ENCODE results near the gene AMDHD2. TPM values are rescaled to one million over a fixed set of nuclear protein-coding genes. Genes with fewer than 3 reads are reported as not detected.
"Not testable (repeated sequence)": the region's sequence is repeated elsewhere in the genome, so short reads cannot be mapped to it uniquely, and the experiment has no call there.

The AMDHD2 gene
- total RNA-seq, 2 experiments from 2014 or later = 52.5 to 54.2 TPM

DNA sequence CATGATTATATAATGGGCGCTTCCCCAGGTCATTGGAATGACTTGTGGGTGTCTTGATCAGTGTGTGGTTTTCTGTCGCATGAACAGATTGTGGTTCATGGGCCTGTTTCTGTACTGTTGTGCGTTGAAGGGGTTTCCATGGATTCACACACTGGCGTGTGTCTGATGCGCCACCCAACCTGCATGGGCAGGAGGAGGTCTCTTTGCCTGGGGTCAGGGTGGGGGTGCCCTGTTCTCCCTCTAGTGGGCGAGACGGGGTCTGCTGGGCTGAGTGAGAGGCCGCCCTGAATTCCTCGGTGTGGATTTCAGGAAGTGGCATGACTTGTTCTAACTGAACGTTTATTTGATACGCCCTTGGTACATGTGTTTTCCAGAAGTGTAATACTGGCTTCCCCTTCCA is 60.0 kb downstream of the AMDHD2 start:
- H3K27ac Mint-ChIP-seq; CTCF ChIA-PET; H3K27me3 Mint-ChIP-seq; H3K4me1 Mint-ChIP-seq; H3K9me3 Mint-ChIP-seq (ENCODE audit: low read depth); H3K36me3 Mint-ChIP-seq; DNase-seq; H3K4me3 Mint-ChIP-seq; ATAC-seq: not testable (repeated sequence)

- DNase-seq; CTCF ChIA-PET; ATAC-seq; H3K9me3 Mint-ChIP-seq (ENCODE audit: low read depth); H3K4me1 Mint-ChIP-seq; H3K27me3 Mint-ChIP-seq; H3K27ac Mint-ChIP-seq; H3K36me3 Mint-ChIP-seq; H3K4me3 Mint-ChIP-seq: not testable (repeated sequence)
Observed at GRCh38 chr16:2580818-2581217, 60.6 kb downstream of the AMDHD2 start.

Small RNA genes lying within 50 kb of the gene (microRNA-seq; reads per million reads assigned to microRNA genes)
- gene MIR3178 = not detected

Other genes starting within 250 kb of the AMDHD2 start
- 10 to 100 TPM in 1 of 2 experiments, 1 to 10 TPM in 1; 6.4 to 10.9 TPM for gene ABCA3, start 179.6 kb upstream of the AMDHD2 start, total RNA-seq
- gene CCNF, start 90.9 kb upstream of the AMDHD2 start, total RNA-seq = 100 to 1,000 TPM in 1 of 2 experiments, 10 to 100 TPM in 1; 84.2 to 103 TPM
- gene TEDC2, start 60.3 kb upstream of the AMDHD2 start, total RNA-seq = 10 to 100 TPM; 24.9 to 27.5 TPM
- not detected for gene NTN3, start 49.1 kb upstream of the AMDHD2 start, total RNA-seq
- 10 to 100 TPM; 18.7 to 23.3 TPM for gene TBC1D24, start 45.2 kb upstream of the AMDHD2 start, total RNA-seq
- 100 to 1,000 TPM; 104 to 121 TPM for gene ATP6V0C, start 6.4 kb upstream of the AMDHD2 start, total RNA-seq
- not detected for gene CEMP1, start 11.0 kb downstream of the AMDHD2 start, total RNA-seq
- 10 to 100 TPM; 40.3 to 45.1 TPM for gene PDPK1, start 17.6 kb downstream of the AMDHD2 start, total RNA-seq
- gene KCTD5, start 162.2 kb downstream of the AMDHD2 start, total RNA-seq = 10 to 100 TPM; 34.2 to 41.7 TPM
- gene PRSS27, start 199.9 kb downstream of the AMDHD2 start, total RNA-seq = 1 to 10 TPM; 1.2 to 1.7 TPM
- gene SRRM2, start 232.3 kb downstream of the AMDHD2 start, total RNA-seq = 100 to 1,000 TPM; 631 to 651 TPM